GM23338 (cell line): ENCODE measurements around the gene ARL4D. TPM values are rescaled to one million over a fixed set of nuclear protein-coding genes. Genes with fewer than 3 reads are reported as not detected.

Experiments
- ATAC-seq: fragments of 200-7000 bp; cut with Tn5 transposase; 3 replicates; pipeline ENCODE4 v1.9.1; 2020
- DNase-seq: peaks from one replicate; pipeline ENCODE4 v3.0.0-alpha.2; 2015; ENCODE audit warnings: low spot score
- H2AFZ ChIP-seq: fragments of 200-600 bp; sonication (generic); 2 replicates; pipeline ENCODE4 v1.8.0; 2016; ENCODE audit warnings: antibody characterized with exemption, mild to moderate bottlenecking, moderate library complexity
- H3F3A ChIP-seq: fragments of 200-600 bp; sonication (generic); replicated peaks from 2 replicates; pipeline ENCODE4 v1.8.0; 2017; ENCODE audit warnings: antibody characterized with exemption, mixed run types, low read depth
- H3K27ac ChIP-seq: fragments of 200-600 bp; sonication (generic); 2 replicates; pipeline ENCODE4 v1.6.1; 2016; ENCODE audit warnings: low read depth
- H3K27me3 ChIP-seq: fragments of 200-600 bp; sonication (generic); 2 replicates; pipeline ENCODE4 v1.8.0; 2016; ENCODE audit warnings: mild to moderate bottlenecking, mixed run types, moderate library complexity; ENCODE audit not compliant: insufficient read depth
- H3K36me3 ChIP-seq: fragments of 200-600 bp; sonication (generic); 2 replicates; pipeline ENCODE4 v1.8.0; 2016; ENCODE audit warnings: mild to moderate bottlenecking; ENCODE audit not compliant: insufficient read depth
- H3K4me1 ChIP-seq: fragments of 200-600 bp; sonication (generic); 2 replicates; pipeline ENCODE4 v1.8.0; 2016; ENCODE audit warnings: mild to moderate bottlenecking, moderate library complexity; ENCODE audit not compliant: insufficient read depth
- H3K4me2 ChIP-seq: fragments of 200-600 bp; sonication (generic); 2 replicates; pipeline ENCODE4 v1.7.1; 2017; ENCODE audit warnings: mixed run types
- H3K4me3 ChIP-seq: fragments of 200-600 bp; sonication (generic); 2 replicates; pipeline ENCODE4 v1.6.1; 2016; ENCODE audit warnings: mixed run types
- H3K79me2 ChIP-seq: fragments of 200-600 bp; sonication (generic); replicated peaks from 2 replicates; pipeline ENCODE4 v1.8.0; 2017; ENCODE audit warnings: mild to moderate bottlenecking; ENCODE audit not compliant: insufficient read depth
- H3K9me2 ChIP-seq: fragments of 200-600 bp; sonication (generic); 2 replicates; pipeline ENCODE4 v1.8.0; 2017; ENCODE audit not compliant: insufficient read depth
- H4K20me1 ChIP-seq: fragments of 200-600 bp; sonication (generic); replicated peaks from 2 replicates; pipeline ENCODE4 v1.8.0; 2017; ENCODE audit warnings: mild to moderate bottlenecking; ENCODE audit not compliant: insufficient read depth
- H3K27ac Mint-ChIP-seq: 2 replicates; pipeline ENCODE4 v1.8.0; 2020; ENCODE audit warnings: inconsistent platforms, mild to moderate bottlenecking, moderate library complexity, mixed read lengths
- H3K27me3 Mint-ChIP-seq: 3 replicates; pipeline ENCODE4 v1.8.0; 2022; ENCODE audit warnings: low read depth, mild to moderate bottlenecking, moderate library complexity, mixed read lengths, inconsistent platforms; ENCODE audit not compliant: insufficient read depth, poor library complexity
- H3K36me3 Mint-ChIP-seq: 3 replicates; pipeline ENCODE4 v1.8.0; 2021; ENCODE audit warnings: low read depth, mild to moderate bottlenecking, inconsistent platforms, moderate library complexity, mixed read lengths
- H3K4me1 Mint-ChIP-seq: 3 replicates; pipeline ENCODE4 v1.8.0; 2020; ENCODE audit warnings: mild to moderate bottlenecking, inconsistent platforms, mixed read lengths
- H3K4me3 Mint-ChIP-seq: 3 replicates; pipeline ENCODE4 v1.8.0; 2021; ENCODE audit warnings: moderate library complexity, mild to moderate bottlenecking, inconsistent platforms, mixed read lengths
- H3K9me3 Mint-ChIP-seq: 3 replicates; pipeline ENCODE4 v1.8.0; 2020; ENCODE audit warnings: moderate library complexity, mild to moderate bottlenecking, inconsistent platforms, mixed read lengths
- CREB1 ChIP-seq: fragments of 250-450 bp; sonication (Bioruptor Pico); IDR thresholded peaks from 2 replicates; pipeline ENCODE4 v1.5.0; 2020; ENCODE audit warnings: low read depth, mild to moderate bottlenecking, moderate library complexity
- EZH2 ChIP-seq: fragments of 200-600 bp; sonication (generic); IDR thresholded peaks from one replicate; pipeline ENCODE4 v1.8.0; 2017; ENCODE audit warnings: antibody characterized with exemption, mild to moderate bottlenecking, low read depth; ENCODE audit not compliant: unreplicated experiment
- EZH2phosphoT487 ChIP-seq: fragments of 200-600 bp; sonication (generic); IDR thresholded peaks from one replicate; pipeline ENCODE4 v1.8.1; 2018; ENCODE audit warnings: antibody characterized with exemption; ENCODE audit not compliant: unreplicated experiment
- JUNB ChIP-seq: IDR thresholded peaks from one replicate; pipeline ENCODE4 v1.6.1; 2016; ENCODE audit warnings: antibody characterized with exemption; ENCODE audit not compliant: unreplicated experiment
- NANOG ChIP-seq: IDR thresholded peaks from 2 replicates; pipeline ENCODE4 v1.6.1; 2016; ENCODE audit warnings: antibody characterized with exemption, borderline replicate concordance
- POLR2AphosphoS5 ChIP-seq: IDR thresholded peaks from 2 replicates; pipeline ENCODE4 v1.6.1; 2016; ENCODE audit warnings: antibody characterized with exemption, low read depth
- STAT1 ChIP-seq: IDR thresholded peaks from one replicate; pipeline ENCODE4 v1.6.1; 2016; ENCODE audit warnings: antibody characterized with exemption; ENCODE audit not compliant: unreplicated experiment
- ZNF114 ChIP-seq: fragments of 250-450 bp; sonication (Bioruptor Pico); IDR thresholded peaks from 2 replicates; pipeline ENCODE4 v1.5.0; 2020; ENCODE audit warnings: mild to moderate bottlenecking, moderate library complexity
- ZNF331 ChIP-seq: fragments of 250-450 bp; sonication (Bioruptor Pico); IDR thresholded peaks from 2 replicates; pipeline ENCODE4 v1.5.0; 2020; ENCODE audit warnings: low read depth, mild to moderate bottlenecking, moderate library complexity
- polyA plus RNA-seq: library from polyadenylated mRNA; unstranded; fragments of >200 nt; fragmentation: Nextera tagmentation; extraction: Ambion mirVana; gene quantifications from 2 replicates; pipeline ENCODE4 v1.2.1, GENCODE V29; 2016
- total RNA-seq: library from RNA; depleted of rRNA; stranded (reverse); fragments of >200 nt; shearing (Covaris generic); gene quantifications from 2 replicates; pipeline ENCODE4 v1.2.3, GENCODE V29; 2014
- TF ChIP-seq, protein P1 (sequence below): fragments of 250-450 bp; sonication (Bioruptor Pico); IDR thresholded peaks from 2 replicates; pipeline ENCODE4 v1.5.0; 2020; ENCODE audit warnings: mild to moderate bottlenecking, moderate library complexity
- TF ChIP-seq, protein P2 (sequence below): IDR thresholded peaks from 2 replicates; pipeline ENCODE4 v1.6.1; 2016; ENCODE audit warnings: antibody characterized with exemption
- TF ChIP-seq, protein P3 (sequence below): IDR thresholded peaks from one replicate; pipeline ENCODE4 v1.6.1; 2018; ENCODE audit warnings: antibody characterized with exemption; ENCODE audit not compliant: unreplicated experiment
- TF ChIP-seq, protein P4 (sequence below), 2 experiments: fragments of 200-600 bp in 1 of 2; sonication (generic) in 1 of 2; conservative IDR thresholded peaks; 2 replicates each; pipeline versions ENCODE4 v1.5.1 to v1.6.1; 2016 to 2017; ENCODE audit warnings: antibody characterized with exemption in 2 of 2, low read depth in 2 of 2, mild to moderate bottlenecking in 2 of 2, moderate library complexity in 1 of 2

ARL4D gene
- total and polyA plus RNA-seq, 2 experiments from 2014 or later = 8.7 to 9.5 TPM

DNA sequence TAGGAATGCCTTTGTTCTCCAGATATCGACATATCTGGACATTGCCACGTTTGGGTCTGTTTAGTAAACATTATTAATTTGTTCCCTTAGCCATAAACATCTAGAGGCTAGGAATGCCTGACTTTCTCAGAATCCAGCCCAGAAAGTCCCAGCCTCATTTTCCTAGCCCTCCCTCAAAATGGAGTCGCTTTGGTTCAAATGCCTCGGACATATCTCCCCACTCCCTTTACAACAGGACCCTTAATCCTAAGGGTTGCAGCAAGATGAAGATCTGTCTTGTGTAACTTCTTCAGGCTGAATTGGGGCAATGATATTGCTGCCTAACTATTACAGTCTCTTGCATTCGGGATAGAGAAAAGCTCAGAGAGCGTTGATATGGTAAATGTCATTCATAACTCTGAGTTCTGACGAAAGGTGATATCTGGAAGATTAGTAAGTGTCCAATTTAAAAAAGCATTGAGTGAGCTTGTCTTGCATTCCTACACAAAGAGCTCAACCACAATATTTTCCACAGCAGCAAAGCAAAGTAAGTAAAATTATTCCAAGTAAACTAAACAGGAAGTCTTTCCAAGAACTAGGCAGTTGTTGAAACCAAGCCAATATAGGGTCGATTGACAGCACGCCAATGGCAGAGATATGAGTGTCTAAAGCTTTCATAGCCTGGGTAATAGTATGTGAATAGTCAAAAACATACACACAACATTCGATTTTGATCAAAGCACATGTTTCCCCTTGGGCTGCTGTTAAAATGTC, 46.0 kb upstream of the ARL4D start:
- H3K27me3 ChIP-seq = no peaks in the 10 kb centered on the region
- H3K4me2 ChIP-seq = no peak overlapping the region
- Mint-ChIP-seq H3K4me3 (no peak overlapping the region), H3K27ac (no peak overlapping the region), H3K36me3 (peaks cover 28% of the 10 kb centered on the region), H3K27me3 (peaks cover 5% of the 10 kb centered on the region), H3K4me1 (peaks cover 5% of the 10 kb centered on the region), H3K9me3 (peaks cover 35% of the 10 kb centered on the region)
- H3K4me1 ChIP-seq = peaks cover 13% of the 10 kb centered on the region
- H3F3A ChIP-seq = 0 out of 2 replicates have a peak, but pooled peaks cover 4% of the 10 kb centered on the region
- no peaks in the 10 kb centered on the region for H3K79me2 ChIP-seq
- H2AFZ ChIP-seq = no peak overlapping the region
- no peaks in the 10 kb centered on the region for H3K36me3 ChIP-seq
- H3K9me2 ChIP-seq = no peaks in the 10 kb centered on the region
- H3K4me3 ChIP-seq = no peak overlapping the region
- H3K27ac ChIP-seq = no peak overlapping the region
- no peak for DNase-seq
- no peak for TF ChIP-seq EZH2
- TF ChIP-seq CREB1 (CRISPR knock-in tag) = no peak
- no peak for TF ChIP-seq JUNB
- TF ChIP-seq ZNF331 (CRISPR knock-in tag) = no peak
- TF ChIP-seq, protein P1, sequence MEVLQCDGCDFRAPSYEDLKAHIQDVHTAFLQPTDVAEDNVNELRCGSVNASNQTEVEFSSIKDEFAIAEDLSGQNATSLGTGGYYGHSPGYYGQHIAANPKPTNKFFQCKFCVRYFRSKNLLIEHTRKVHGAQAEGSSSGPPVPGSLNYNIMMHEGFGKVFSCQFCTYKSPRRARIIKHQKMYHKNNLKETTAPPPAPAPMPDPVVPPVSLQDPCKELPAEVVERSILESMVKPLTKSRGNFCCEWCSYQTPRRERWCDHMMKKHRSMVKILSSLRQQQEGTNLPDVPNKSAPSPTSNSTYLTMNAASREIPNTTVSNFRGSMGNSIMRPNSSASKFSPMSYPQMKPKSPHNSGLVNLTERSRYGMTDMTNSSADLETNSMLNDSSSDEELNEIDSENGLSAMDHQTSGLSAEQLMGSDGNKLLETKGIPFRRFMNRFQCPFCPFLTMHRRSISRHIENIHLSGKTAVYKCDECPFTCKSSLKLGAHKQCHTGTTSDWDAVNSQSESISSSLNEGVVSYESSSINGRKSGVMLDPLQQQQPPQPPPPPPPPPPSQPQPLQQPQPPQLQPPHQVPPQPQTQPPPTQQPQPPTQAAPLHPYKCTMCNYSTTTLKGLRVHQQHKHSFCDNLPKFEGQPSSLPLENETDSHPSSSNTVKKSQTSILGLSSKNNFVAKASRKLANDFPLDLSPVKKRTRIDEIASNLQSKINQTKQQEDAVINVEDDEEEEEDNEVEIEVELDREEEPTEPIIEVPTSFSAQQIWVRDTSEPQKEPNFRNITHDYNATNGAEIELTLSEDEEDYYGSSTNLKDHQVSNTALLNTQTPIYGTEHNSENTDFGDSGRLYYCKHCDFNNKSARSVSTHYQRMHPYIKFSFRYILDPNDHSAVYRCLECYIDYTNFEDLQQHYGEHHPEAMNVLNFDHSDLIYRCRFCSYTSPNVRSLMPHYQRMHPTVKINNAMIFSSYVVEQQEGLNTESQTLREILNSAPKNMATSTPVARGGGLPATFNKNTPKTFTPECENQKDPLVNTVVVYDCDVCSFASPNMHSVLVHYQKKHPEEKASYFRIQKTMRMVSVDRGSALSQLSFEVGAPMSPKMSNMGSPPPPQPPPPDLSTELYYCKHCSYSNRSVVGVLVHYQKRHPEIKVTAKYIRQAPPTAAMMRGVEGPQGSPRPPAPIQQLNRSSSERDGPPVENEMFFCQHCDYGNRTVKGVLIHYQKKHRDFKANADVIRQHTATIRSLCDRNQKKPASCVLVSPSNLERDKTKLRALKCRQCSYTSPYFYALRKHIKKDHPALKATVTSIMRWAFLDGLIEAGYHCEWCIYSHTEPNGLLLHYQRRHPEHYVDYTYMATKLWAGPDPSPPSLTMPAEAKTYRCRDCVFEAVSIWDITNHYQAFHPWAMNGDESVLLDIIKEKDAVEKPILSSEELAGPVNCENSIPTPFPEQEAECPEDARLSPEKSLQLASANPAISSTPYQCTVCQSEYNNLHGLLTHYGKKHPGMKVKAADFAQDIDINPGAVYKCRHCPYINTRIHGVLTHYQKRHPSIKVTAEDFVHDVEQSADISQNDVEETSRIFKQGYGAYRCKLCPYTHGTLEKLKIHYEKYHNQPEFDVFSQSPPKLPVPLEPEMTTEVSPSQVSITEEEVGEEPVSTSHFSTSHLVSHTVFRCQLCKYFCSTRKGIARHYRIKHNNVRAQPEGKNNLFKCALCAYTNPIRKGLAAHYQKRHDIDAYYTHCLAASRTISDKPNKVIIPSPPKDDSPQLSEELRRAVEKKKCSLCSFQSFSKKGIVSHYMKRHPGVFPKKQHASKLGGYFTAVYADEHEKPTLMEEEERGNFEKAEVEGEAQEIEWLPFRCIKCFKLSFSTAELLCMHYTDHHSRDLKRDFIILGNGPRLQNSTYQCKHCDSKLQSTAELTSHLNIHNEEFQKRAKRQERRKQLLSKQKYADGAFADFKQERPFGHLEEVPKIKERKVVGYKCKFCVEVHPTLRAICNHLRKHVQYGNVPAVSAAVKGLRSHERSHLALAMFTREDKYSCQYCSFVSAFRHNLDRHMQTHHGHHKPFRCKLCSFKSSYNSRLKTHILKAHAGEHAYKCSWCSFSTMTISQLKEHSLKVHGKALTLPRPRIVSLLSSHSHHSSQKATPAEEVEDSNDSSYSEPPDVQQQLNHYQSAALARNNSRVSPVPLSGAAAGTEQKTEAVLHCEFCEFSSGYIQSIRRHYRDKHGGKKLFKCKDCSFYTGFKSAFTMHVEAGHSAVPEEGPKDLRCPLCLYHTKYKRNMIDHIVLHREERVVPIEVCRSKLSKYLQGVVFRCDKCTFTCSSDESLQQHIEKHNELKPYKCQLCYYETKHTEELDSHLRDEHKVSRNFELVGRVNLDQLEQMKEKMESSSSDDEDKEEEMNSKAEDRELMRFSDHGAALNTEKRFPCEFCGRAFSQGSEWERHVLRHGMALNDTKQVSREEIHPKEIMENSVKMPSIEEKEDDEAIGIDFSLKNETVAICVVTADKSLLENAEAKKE (CRISPR knock-in tag) = no peak
- no peak for TF ChIP-seq STAT1
- TF ChIP-seq EZH2phosphoT487 = no peak
- TF ChIP-seq, protein P2, sequence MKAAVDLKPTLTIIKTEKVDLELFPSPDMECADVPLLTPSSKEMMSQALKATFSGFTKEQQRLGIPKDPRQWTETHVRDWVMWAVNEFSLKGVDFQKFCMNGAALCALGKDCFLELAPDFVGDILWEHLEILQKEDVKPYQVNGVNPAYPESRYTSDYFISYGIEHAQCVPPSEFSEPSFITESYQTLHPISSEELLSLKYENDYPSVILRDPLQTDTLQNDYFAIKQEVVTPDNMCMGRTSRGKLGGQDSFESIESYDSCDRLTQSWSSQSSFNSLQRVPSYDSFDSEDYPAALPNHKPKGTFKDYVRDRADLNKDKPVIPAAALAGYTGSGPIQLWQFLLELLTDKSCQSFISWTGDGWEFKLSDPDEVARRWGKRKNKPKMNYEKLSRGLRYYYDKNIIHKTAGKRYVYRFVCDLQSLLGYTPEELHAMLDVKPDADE = no peak
- TF ChIP-seq, protein P3, sequence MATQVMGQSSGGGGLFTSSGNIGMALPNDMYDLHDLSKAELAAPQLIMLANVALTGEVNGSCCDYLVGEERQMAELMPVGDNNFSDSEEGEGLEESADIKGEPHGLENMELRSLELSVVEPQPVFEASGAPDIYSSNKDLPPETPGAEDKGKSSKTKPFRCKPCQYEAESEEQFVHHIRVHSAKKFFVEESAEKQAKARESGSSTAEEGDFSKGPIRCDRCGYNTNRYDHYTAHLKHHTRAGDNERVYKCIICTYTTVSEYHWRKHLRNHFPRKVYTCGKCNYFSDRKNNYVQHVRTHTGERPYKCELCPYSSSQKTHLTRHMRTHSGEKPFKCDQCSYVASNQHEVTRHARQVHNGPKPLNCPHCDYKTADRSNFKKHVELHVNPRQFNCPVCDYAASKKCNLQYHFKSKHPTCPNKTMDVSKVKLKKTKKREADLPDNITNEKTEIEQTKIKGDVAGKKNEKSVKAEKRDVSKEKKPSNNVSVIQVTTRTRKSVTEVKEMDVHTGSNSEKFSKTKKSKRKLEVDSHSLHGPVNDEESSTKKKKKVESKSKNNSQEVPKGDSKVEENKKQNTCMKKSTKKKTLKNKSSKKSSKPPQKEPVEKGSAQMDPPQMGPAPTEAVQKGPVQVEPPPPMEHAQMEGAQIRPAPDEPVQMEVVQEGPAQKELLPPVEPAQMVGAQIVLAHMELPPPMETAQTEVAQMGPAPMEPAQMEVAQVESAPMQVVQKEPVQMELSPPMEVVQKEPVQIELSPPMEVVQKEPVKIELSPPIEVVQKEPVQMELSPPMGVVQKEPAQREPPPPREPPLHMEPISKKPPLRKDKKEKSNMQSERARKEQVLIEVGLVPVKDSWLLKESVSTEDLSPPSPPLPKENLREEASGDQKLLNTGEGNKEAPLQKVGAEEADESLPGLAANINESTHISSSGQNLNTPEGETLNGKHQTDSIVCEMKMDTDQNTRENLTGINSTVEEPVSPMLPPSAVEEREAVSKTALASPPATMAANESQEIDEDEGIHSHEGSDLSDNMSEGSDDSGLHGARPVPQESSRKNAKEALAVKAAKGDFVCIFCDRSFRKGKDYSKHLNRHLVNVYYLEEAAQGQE = no peak
- TF ChIP-seq, protein P4, sequence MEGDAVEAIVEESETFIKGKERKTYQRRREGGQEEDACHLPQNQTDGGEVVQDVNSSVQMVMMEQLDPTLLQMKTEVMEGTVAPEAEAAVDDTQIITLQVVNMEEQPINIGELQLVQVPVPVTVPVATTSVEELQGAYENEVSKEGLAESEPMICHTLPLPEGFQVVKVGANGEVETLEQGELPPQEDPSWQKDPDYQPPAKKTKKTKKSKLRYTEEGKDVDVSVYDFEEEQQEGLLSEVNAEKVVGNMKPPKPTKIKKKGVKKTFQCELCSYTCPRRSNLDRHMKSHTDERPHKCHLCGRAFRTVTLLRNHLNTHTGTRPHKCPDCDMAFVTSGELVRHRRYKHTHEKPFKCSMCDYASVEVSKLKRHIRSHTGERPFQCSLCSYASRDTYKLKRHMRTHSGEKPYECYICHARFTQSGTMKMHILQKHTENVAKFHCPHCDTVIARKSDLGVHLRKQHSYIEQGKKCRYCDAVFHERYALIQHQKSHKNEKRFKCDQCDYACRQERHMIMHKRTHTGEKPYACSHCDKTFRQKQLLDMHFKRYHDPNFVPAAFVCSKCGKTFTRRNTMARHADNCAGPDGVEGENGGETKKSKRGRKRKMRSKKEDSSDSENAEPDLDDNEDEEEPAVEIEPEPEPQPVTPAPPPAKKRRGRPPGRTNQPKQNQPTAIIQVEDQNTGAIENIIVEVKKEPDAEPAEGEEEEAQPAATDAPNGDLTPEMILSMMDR (conservative IDR thresholded peaks at IDR 0.05; ENCODE audit: low read depth in 2 of 2) = no peak
- TF ChIP-seq ZNF114 (CRISPR knock-in tag) = no peak
- no peak for TF ChIP-seq NANOG
- TF ChIP-seq POLR2AphosphoS5 = no peak
- ATAC-seq = no peak
- H4K20me1 ChIP-seq = no peaks in the 10 kb centered on the region
